Loucy (cell line): ENCODE measurements around the gene ITGA11.

Source experiments
- H2AFZ ChIP-seq: fragments of 200-600 bp; sonication (generic); 2 replicates; pipeline ENCODE4 v1.6.0; 2016; ENCODE audit warnings: antibody characterized with exemption, mild to moderate bottlenecking, low read length, moderate library complexity
- H3F3A ChIP-seq: fragments of 200-600 bp; 2 replicates; pipeline ENCODE4 v1.6.0; 2016; ENCODE audit warnings: antibody characterized with exemption, low read depth, mild to moderate bottlenecking
- H3K27me3 ChIP-seq: fragments of 200-600 bp; sonication (generic); 2 replicates; pipeline ENCODE4 v1.6.1; 2014; ENCODE audit warnings: low read length, mild to moderate bottlenecking; ENCODE audit not compliant: insufficient read depth, poor library complexity, severe bottlenecking
- H3K36me3 ChIP-seq: fragments of 200-600 bp; sonication (generic); 2 replicates; pipeline ENCODE4 v1.6.1; 2016; ENCODE audit warnings: low read length; ENCODE audit not compliant: insufficient read depth
- H3K4me1 ChIP-seq: fragments of 200-600 bp; sonication (generic); 2 replicates; pipeline ENCODE4 v1.5.1; 2014; ENCODE audit warnings: low read length, mild to moderate bottlenecking; ENCODE audit not compliant: insufficient read depth, poor library complexity, severe bottlenecking
- H3K4me2 ChIP-seq: fragments of 200-600 bp; sonication (generic); 2 replicates; pipeline ENCODE4 v1.6.0; 2014; ENCODE audit warnings: antibody characterized with exemption, low read length, low read depth, mild to moderate bottlenecking; ENCODE audit not compliant: poor library complexity, severe bottlenecking
- H3K4me3 ChIP-seq: fragments of 200-600 bp; sonication (generic); 2 replicates; pipeline ENCODE4 v1.5.1; 2014; ENCODE audit warnings: low read length, mild to moderate bottlenecking, mixed read lengths; ENCODE audit not compliant: poor library complexity, severe bottlenecking
- H3K79me2 ChIP-seq: fragments of 200-600 bp; sonication (generic); 2 replicates; pipeline ENCODE4 v1.6.1; 2014; ENCODE audit warnings: low read length; ENCODE audit not compliant: insufficient read depth
- H3K9ac ChIP-seq: fragments of 200-600 bp; sonication (generic); 2 replicates; pipeline ENCODE4 v1.6.0; 2014; ENCODE audit warnings: mild to moderate bottlenecking, low read depth, low read length, moderate library complexity; ENCODE audit not compliant: poor library complexity, severe bottlenecking
- H3K9me2 ChIP-seq: fragments of 200-600 bp; sonication (generic); replicated peaks from 2 replicates; pipeline ENCODE4 v1.6.1; 2016; ENCODE audit warnings: low read depth, low read length, mixed read lengths
- H3K9me3 ChIP-seq: fragments of 200-600 bp; sonication (generic); 2 replicates; pipeline ENCODE4 v1.6.1; 2014; ENCODE audit warnings: mild to moderate bottlenecking, antibody characterized with exemption, low read length, low read depth; ENCODE audit not compliant: insufficient read depth
- H4K20me1 ChIP-seq: fragments of 200-600 bp; sonication (generic); 2 replicates; pipeline ENCODE4 v1.6.0; 2014; ENCODE audit warnings: antibody characterized with exemption, low read length, mild to moderate bottlenecking; ENCODE audit not compliant: insufficient read depth, poor library complexity, severe bottlenecking
- EZH2phosphoT487 ChIP-seq: fragments of 200-600 bp; IDR thresholded peaks from 2 replicates; pipeline ENCODE4 v1.6.1; 2018; ENCODE audit warnings: antibody characterized with exemption, mild to moderate bottlenecking, moderate library complexity, borderline replicate concordance
- TF ChIP-seq, protein P1 (sequence below): fragments of 200-600 bp; sonication (generic); conservative IDR thresholded peaks from 2 replicates; pipeline ENCODE4 v1.5.1; 2014; ENCODE audit warnings: mild to moderate bottlenecking, antibody characterized with exemption, low read length

Gene ITGA11

GRCh38 chr15:68314563-68314962 lies 117.4 kb downstream of the ITGA11 start:
- Histone ChIP-seq H3K4me1 (no peaks in the 10 kb centered on the region), H2AFZ (no peak overlapping the region), H3K79me2 (no peaks in the 10 kb centered on the region), H3K9me3 (no peaks in the 10 kb centered on the region), H3K36me3 (no peaks in the 10 kb centered on the region), H3K27me3 (no peaks in the 10 kb centered on the region), H3K9me2 (no peaks in the 10 kb centered on the region), H3K4me2 (no peak overlapping the region), H3K4me3 (no peak overlapping the region), H3K9ac (no peak overlapping the region), H3F3A (no peaks in the 10 kb centered on the region), H4K20me1 (no peaks in the 10 kb centered on the region)
- TF ChIP-seq, protein P1, sequence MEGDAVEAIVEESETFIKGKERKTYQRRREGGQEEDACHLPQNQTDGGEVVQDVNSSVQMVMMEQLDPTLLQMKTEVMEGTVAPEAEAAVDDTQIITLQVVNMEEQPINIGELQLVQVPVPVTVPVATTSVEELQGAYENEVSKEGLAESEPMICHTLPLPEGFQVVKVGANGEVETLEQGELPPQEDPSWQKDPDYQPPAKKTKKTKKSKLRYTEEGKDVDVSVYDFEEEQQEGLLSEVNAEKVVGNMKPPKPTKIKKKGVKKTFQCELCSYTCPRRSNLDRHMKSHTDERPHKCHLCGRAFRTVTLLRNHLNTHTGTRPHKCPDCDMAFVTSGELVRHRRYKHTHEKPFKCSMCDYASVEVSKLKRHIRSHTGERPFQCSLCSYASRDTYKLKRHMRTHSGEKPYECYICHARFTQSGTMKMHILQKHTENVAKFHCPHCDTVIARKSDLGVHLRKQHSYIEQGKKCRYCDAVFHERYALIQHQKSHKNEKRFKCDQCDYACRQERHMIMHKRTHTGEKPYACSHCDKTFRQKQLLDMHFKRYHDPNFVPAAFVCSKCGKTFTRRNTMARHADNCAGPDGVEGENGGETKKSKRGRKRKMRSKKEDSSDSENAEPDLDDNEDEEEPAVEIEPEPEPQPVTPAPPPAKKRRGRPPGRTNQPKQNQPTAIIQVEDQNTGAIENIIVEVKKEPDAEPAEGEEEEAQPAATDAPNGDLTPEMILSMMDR, result no peak
- no peak for TF ChIP-seq EZH2phosphoT487

GRCh38 chr15:68313501-68314410 lies 118.2 kb downstream of the ITGA11 start:
- Histone ChIP-seq H3K4me2 (no peak overlapping the region), H3K9me2 (no peaks in the 10 kb centered on the region), H3K4me3 (no peak overlapping the region), H2AFZ (no peak overlapping the region), H3K4me1 (no peaks in the 10 kb centered on the region), H3K36me3 (no peaks in the 10 kb centered on the region), H3F3A (no peaks in the 10 kb centered on the region), H3K9ac (no peak overlapping the region), H3K27me3 (no peaks in the 10 kb centered on the region), H3K9me3 (no peaks in the 10 kb centered on the region), H4K20me1 (no peaks in the 10 kb centered on the region), H3K79me2 (no peaks in the 10 kb centered on the region)
- no peak for TF ChIP-seq EZH2phosphoT487
- TF ChIP-seq, protein P1, result no peak

GRCh38 chr15:68312701-68313204 lies 119.2 kb downstream of the ITGA11 start:
- H3K4me2 ChIP-seq, result no peak overlapping the region
- H3K79me2 ChIP-seq, result no peaks in the 10 kb centered on the region
- no peaks in the 10 kb centered on the region for H4K20me1 ChIP-seq
- H3K4me1 ChIP-seq, result no peaks in the 10 kb centered on the region
- H3K9ac ChIP-seq, result no peak overlapping the region
- H3K9me3 ChIP-seq, result no peaks in the 10 kb centered on the region
- no peak for TF ChIP-seq EZH2phosphoT487
- TF ChIP-seq, protein P1, result no peak
- H3K4me3 ChIP-seq, result no peak overlapping the region
- no peaks in the 10 kb centered on the region for H3K27me3 ChIP-seq
- no peaks in the 10 kb centered on the region for H3K36me3 ChIP-seq
- no peaks in the 10 kb centered on the region for H3K9me2 ChIP-seq
- H3F3A ChIP-seq, result no peaks in the 10 kb centered on the region
- H2AFZ ChIP-seq, result no peak overlapping the region
